Right cardiac atrium (tissue), 5 donors: ENCODE data around the gene NAIF1. TPM values are rescaled to one million over a fixed set of nuclear protein-coding genes. Genes with fewer than 3 reads are reported as not detected.
A peak's percentile ranks its signal among the peaks of the same experiment; 100 is the strongest.
"Not testable (repeated sequence)": the region's sequence is repeated elsewhere in the genome, so short reads cannot be mapped to it uniquely, and the experiment has no call there.

Experiments
- ATAC-seq, 2 donors: fragments of 200-7000 bp; cut with Tn5 transposase; one replicate each; pipeline versions ENCODE4 v1.8.0 to v1.9.1; 2020; ENCODE audit warnings: moderate library complexity in 2 of 2, mild to moderate bottlenecking in 1 of 2
- DNase-seq, 3 donors: peaks; one replicate each; pipeline ENCODE4 v3.0.0-alpha.2; 2020
- H3K27ac ChIP-seq: one replicate; pipeline ENCODE4 v1.5.1; 2013; ENCODE audit warnings: mild to moderate bottlenecking, low read length, control low read depth, moderate library complexity
- H3K27me3 ChIP-seq: one replicate; pipeline ENCODE4 v1.6.1; 2013; ENCODE audit not compliant: control insufficient read depth, insufficient read depth
- H3K4me1 ChIP-seq: one replicate; pipeline ENCODE4 v1.6.1; 2013; ENCODE audit warnings: low read length; ENCODE audit not compliant: control insufficient read depth, insufficient read depth
- H3K4me3 ChIP-seq: one replicate; pipeline ENCODE4 v1.5.1; 2013; ENCODE audit warnings: low read length, control low read depth
- H3K9me3 ChIP-seq: one replicate; pipeline ENCODE4 v1.6.1; 2013; ENCODE audit warnings: low read length; ENCODE audit not compliant: control insufficient read depth
- WGBS: extraction: QIAGEN DNeasy Blood & Tissue Kit; methylation state at CpG from one replicate; pipeline ENCODE4 v1.1.7; 2013; 5-methylcytosine and 5-hydroxymethylcytosine counted together
- intact Hi-C, 4 donors: fragments of 100-400 bp; cut with DNase I; formaldehyde crosslinking; loops; one replicate each; pipeline versions ENCODE4 v1.11.0 to v1.14.0; 2022 to 2023
- polyA plus RNA-seq: library from polyadenylated mRNA; stranded (reverse); fragments of 200-250 nt; gene quantifications from one replicate; pipeline ENCODE4 v1.2.3, GENCODE V29; 2013
- total RNA-seq, 4 donors: library from RNA; stranded (reverse); fragmentation: NEBNext Ultra II Directional; extraction: Animal tissue kit (Norgen Biotek cat#: 25700); gene quantifications; one replicate each; pipeline ENCODE4 v1.2.1, GENCODE V29; 2021
- donor health status: healthy with polysubstance abuse.
- donor health status: DM: no; HTN: yes; CAD: no.
- donor health status: DM: no; HTN: no; CAD: no.
- donor health status: DM: no; HTN: yes; CAD: no; lungs with severe emphysema.
- donor health status: DM: yes; HTN: yes; CAD: no.

The NAIF1 gene
- total and polyA plus RNA-seq, 5 donors, result 5.0 to 8.7 (median 6.1) TPM

DNA sequence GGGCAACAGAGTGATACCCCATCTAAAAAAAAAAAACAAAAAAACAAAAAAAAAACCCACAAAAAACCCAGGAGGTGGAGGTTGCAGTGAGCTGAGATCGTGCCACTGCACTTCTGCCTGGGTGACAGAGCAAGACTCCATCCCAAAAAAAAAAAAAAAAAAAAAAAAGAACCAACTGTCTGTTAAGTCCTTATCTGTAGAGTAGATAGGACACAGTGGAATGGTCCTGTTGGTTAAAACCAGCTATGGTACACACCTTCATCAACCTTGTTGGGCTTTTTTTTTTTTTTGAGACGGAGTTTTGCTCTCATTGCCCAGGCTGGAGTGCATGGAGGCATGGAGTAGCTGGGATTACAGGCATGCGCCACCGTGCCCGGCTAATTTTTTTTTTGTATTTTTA lies 13.1 kb upstream of the NAIF1 start:
- Histone ChIP-seq H3K4me1 (peaks cover 6% of the 10 kb centered on the region), H3K27me3 (no peaks in the 10 kb centered on the region), H3K4me3 (no peak overlapping the region), H3K27ac (no peak overlapping the region), H3K9me3 (no peaks in the 10 kb centered on the region)
- ATAC-seq (no peak), DNase-seq (no peak)
- intact Hi-C loops, result no loop called here
- 97% methylated on average over 5 of the region's 5 CpGs for WGBS

DNA sequence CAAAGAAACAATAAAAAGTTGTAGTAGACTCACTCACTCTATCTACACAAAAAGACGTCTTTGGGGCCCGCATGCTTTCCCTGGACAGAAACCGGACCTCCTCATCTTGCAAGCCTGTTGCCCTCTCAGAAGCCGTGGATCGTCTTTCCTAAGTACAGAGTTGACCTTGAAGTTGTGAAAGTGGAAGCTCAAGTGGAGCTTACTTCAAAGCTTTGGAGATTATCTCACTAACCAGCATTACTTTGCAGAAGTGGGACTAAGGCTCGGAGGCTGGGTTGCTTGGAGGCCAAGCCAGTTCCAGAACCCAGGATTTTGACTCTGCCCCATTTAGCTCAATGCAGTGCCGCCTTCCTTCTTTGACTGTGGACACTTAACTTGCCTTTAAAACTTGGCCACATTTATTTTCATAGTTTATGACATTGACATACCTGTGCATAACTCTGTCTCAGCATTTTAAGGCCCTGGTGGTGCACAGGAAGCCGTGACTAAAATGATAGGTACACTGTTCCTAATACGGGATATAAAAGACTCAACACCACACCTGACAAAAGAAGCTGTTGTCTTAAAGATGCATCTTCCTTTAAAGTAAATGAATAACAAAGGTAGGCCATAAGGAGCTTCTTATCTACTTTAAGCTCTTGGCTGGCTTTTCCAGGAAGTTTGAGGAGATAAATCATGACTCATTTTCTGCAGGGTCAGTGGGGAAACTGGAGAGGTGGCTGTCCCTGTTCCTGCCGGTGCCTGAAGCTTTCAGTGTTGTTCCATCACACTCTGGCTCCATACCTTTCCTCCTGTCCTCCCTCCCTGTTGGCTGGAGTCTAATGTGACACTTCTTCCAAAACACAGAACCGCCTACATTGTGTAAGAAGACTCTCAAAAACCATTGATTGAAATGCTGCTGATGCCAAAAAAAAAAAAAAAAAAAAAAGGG lies 11.6 kb upstream of the NAIF1 start:
- intact Hi-C loops, result no loop called here
- no peak for DNase-seq
- H3K4me3 ChIP-seq, result no peak overlapping the region
- no peaks in the 10 kb centered on the region for H3K9me3 ChIP-seq
- no peaks in the 10 kb centered on the region for H3K27me3 ChIP-seq
- H3K27ac ChIP-seq, result no peak overlapping the region
- H3K4me1 ChIP-seq, result peaks cover 7% of the 10 kb centered on the region
- ATAC-seq, result peak; percentile 7 to 80
- WGBS, result 50% methylated on average over 11 of the region's 11 CpGs

DNA sequence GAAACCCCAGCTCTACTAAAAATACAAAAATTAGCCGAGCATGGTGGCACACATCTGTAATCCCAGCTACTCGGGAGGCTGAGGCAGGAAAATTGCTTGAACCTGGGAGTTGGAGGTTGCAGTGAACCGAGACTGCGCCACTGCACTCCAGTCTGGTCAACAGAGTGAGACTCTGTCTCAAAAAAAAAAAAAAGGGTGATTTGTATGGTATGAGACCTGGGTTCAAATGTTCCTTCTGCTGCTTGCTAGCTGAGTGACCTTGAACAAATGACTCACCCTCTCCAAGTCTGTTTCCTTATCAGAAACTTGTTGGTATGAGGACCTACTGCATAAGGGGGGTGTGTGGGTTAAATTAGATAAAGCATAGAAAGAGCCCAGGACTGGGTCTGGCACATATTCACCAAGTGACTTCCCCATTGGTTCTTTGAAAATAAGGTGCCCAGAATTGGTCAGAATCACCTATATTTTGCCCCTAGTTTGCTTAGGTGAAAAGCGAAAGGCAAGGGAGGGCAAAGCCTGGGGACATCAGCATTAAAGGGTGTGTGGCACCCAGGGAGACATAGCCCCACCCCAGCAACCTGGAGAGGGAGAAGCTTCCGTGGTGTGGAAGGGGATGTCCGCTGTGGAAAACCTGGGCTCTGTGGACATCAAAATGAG lies 10.9 kb upstream of the NAIF1 start:
- no peak for ATAC-seq
- intact Hi-C loops, result no loop called here
- Histone ChIP-seq H3K9me3 (no peaks in the 10 kb centered on the region), H3K27ac (no peak overlapping the region), H3K4me3 (no peak overlapping the region), H3K4me1 (peaks cover 5% of the 10 kb centered on the region), H3K27me3 (no peaks in the 10 kb centered on the region)
- 93% methylated on average over 7 of the region's 7 CpGs for WGBS
- no peak for DNase-seq

DNA sequence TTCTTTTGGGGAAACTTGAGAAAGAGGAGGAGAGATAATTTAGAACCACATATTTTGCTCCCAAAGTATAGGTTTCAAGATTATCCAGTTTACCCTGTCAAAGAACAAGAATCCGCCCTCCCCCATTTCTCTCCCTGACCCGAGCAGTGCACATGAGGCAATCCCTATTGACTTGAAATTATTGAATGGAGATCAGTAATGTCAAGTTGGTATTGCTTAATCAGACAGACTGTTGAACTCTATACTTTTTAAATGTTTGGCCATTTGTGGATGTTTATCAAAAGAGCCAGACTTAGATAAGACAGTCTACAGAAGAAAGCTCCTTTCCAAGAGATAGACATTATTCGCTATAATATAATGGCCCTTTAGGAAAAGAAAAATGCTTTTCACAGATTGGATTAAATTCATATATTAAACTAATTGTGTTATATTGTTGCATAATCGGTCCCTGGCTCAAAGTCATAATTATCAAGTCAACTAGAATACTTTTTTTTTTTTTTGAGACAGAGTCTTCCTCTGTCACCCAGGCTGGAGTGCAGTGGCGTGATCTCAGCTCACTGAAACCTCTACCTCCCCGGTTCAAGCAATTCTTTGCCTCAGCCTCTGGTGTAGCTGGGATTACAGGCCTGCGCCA lies 6.2 kb upstream of the NAIF1 start:
- intact Hi-C loops, result no loop called here
- Histone ChIP-seq H3K4me1 (peaks cover 11% of the 10 kb centered on the region), H3K4me3 (no peak overlapping the region), H3K9me3 (no peaks in the 10 kb centered on the region), H3K27ac (peak overlapping the region; percentile 51), H3K27me3 (no peaks in the 10 kb centered on the region)
- ATAC-seq (no peak), DNase-seq (no peak)
- WGBS, result 62% methylated on average over 7 of the region's 7 CpGs

DNA sequence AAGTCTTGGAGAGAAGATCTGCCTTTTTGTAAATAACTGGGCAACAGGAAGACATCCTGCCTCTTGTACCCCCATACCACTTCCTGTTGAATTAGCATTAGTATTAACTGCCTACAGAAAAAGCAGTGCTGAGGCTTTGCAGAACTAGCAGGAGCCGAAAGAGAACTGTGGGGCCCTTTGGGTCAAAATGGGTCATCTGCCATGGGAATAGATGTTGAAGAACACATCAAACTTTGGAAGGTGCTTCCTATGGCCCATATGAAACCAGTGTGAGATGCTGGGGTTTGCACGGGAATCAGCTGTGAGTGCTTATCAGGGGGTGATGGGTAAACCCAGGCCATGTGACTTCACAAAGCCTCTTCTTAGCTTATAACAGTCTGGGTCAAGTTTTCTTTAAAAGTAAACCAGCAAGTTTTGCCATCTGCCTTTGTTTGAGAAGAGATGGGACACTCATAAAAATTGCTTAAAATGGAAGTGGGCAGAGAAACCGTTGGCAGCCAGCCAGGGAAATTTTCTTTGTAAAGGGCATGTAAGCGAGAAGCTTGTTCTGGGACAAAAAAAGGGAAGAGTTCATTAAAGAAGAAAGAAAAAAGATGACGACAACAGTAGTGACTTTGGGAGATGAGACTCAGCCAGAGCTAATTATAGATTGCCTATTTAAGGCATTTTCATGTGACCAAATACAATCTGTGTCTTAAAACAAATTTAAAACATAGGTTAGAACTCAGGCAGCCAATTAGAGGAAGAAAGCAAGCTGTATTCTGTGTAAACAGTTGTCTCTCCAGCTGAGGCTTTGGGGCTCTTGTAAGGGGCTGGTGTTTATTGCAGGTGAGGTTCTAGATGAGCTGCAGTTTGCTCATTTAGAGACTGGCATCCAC lies 5.3 kb upstream of the NAIF1 start:
- Histone ChIP-seq H3K4me3 (peak overlapping the region; percentile 0), H3K27me3 (no peaks in the 10 kb centered on the region), H3K27ac (peak overlapping the region; percentile 91), H3K4me1 (peaks cover 7% of the 10 kb centered on the region), H3K9me3 (no peaks in the 10 kb centered on the region)
- no peak for ATAC-seq
- intact Hi-C loops, result no loop called here
- DNase-seq, result peak; percentile 75 to 88 (median 81)
- WGBS, result 8% methylated on average over 5 of the region's 5 CpGs

DNA sequence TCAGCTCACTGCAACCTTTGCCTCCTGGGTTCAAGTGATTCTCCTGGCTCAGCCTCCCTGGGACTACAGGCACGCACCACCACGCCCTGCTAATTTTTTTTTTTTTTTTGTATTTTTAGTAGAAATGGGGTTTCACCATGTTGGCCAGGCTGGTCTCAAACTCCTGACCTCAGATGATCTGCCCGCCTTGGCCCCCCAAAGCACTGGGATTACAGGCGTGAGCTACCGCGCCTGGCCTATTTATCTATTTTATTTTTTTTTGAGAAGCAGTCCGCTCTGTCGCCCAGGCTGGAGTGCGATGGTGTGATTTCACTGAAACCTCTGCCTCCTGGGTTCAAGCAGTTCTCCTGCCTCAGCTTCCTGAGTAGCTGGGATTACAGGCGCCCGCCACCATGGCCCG lies 4.4 kb upstream of the NAIF1 start:
- Histone ChIP-seq H3K4me1 (peaks cover 11% of the 10 kb centered on the region), H3K27ac (peak overlapping the region; percentile 1)
- ATAC-seq, DNase-seq, intact Hi-C loops, H3K9me3 ChIP-seq, H3K4me3 ChIP-seq, H3K27me3 ChIP-seq: not testable (repeated sequence)
- 92% methylated on average over 12 of the region's 12 CpGs for WGBS

DNA sequence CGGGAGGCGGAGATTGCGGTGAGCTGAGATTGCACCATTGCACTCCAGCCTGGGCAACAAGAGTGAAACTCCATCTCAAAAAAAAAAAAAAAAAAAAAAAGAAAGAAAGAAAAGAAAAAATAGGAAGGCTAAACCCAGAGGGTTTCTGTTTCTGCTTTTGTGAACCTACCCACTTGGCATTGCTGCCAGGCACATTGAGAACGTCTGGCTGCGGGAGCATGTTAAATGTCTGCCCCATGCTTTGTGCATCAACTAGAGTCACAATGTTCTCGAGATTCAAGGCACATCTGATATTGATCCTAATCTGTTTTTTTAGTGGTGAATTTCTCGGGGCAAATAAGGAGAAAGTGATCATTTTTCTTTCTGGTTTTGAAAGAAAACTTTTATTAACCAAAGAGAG lies 3.8 kb upstream of the NAIF1 start:
- 77% methylated on average over 7 of the region's 7 CpGs for WGBS

GRCh38 chr9:128068386-128069205 lies 1.5 kb upstream of the NAIF1 start:
- ATAC-seq (no peak), DNase-seq (peak; percentile 55 to 77 (median 56))
- peak overlapping the region; percentile 88 for H3K27ac ChIP-seq
- intact Hi-C loops, result no loop called here
- 2% methylated on average over 50 of the region's 50 CpGs for WGBS
- peak overlapping the region; percentile 91 for H3K4me3 ChIP-seq
- no peaks in the 10 kb centered on the region for H3K9me3 ChIP-seq
- H3K4me1 ChIP-seq, result peaks cover 14% of the 10 kb centered on the region
- no peaks in the 10 kb centered on the region for H3K27me3 ChIP-seq

More for the DNA sequence above, 3.8 kb upstream of the NAIF1 start:
- ATAC-seq, result no peak
- H3K4me3 ChIP-seq, result no peak overlapping the region
- H3K9me3 ChIP-seq, result no peaks in the 10 kb centered on the region
- H3K27me3 ChIP-seq, result no peaks in the 10 kb centered on the region
- intact Hi-C loops, result no loop called here
- peaks cover 16% of the 10 kb centered on the region for H3K4me1 ChIP-seq
- H3K27ac ChIP-seq, result no peak overlapping the region
- no peak for DNase-seq

GRCh38 chr9:128067645-128068385 lies 695 bp upstream of the NAIF1 start, which contains the start of gene SLC25A25:
SLC25A25 (plus strand) TSS chr9:128068232; CDS start chr9:128068320, 88 bp downstream.
- DNase-seq, result peak; percentile 100
- under 1% methylated on average over 67 of the region's 67 CpGs for WGBS

More at GRCh38 chr9:128067645-128068385, 695 bp upstream of the NAIF1 start, which contains the start of gene SLC25A25:
- Histone ChIP-seq H3K27me3 (no peaks in the 10 kb centered on the region), H3K9me3 (no peaks in the 10 kb centered on the region), H3K4me1 (peaks cover 16% of the 10 kb centered on the region), H3K27ac (peak within 1 kb of the TSS; percentile 99), H3K4me3 (peak within 1 kb of the TSS; percentile 91)
- intact Hi-C loops, result no loop called here
- peak; percentile 96 to 97 for ATAC-seq
